H4 (cell line): ENCODE measurements around the gene COL24A1. TPM values are rescaled to one million over a fixed set of nuclear protein-coding genes. Genes with fewer than 3 reads are reported as not detected.

Experiments used
- DNase-seq: peaks from one replicate; pipeline ENCODE4 v3.0.0-alpha.2; 2015; ENCODE audit warnings: low spot score
- total RNA-seq: library from RNA; depleted of rRNA; stranded (reverse); fragments of >200 nt; shearing (Covaris generic); gene quantifications from 2 replicates; pipeline ENCODE4 v1.2.3, GENCODE V29; 2014; rRNA removed

Gene COL24A1
- 0.78 and 0.91 TPM in 2 replicates for total RNA-seq

DNA sequence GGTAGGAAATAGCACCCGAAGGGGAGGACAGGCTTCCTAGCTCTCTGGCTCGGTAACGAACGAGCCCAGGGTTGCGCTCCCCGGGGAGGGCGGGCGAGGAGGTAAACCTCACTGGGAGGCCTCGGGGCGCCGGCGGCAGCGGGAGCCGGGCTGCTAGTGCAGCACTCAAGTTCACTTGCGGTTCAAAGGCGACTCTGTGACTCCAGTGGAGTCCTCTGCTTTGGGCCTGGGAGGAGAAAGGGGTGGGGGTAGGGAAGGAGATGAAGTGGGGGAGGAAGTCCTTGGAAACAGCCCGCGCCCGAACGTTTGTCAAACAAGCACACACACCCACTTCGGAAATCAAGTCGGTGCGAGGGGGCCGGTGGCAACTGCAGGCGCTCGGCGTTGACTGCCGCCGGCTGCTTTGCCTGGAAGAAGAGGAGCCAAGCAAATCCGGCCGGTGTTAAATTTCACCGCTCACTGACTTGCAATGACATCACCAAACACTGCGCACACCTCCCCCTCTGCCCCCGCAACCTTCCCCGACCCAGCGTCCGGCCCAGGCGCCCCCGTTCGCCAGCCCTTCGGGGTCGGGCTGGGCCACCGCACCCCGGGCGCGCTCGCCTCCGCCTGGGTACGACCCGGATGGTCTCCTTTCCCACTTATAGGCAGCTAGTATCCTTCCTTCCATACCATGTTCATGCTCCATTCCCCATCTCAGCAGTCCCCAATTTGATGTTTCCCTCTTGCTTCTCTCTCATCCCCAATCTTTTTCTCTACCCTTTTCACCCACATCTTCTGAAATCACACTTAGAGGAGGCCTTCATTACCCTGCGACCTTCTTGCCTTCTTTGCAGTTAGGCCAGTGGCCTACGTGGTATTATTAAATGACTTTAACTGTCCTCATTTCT is at the start of gene COL24A1:
COL24A1 (minus strand) TSS at position 207 of the 890 bp plus-strand sequence. CDS start 376 bp downstream, outside the sequence.
- no peak for DNase-seq

GRCh38 chr1:86205741-86206140 is 49.2 kb upstream of the COL24A1 start:
- DNase-seq: no peak

GRCh38 chr1:86202552-86203340 is 46.2 kb upstream of the COL24A1 start:
- no peak for DNase-seq

- DNase-seq: no peak
Measured at GRCh38 chr1:86201311-86201710, 44.7 kb upstream of the COL24A1 start.

DNA sequence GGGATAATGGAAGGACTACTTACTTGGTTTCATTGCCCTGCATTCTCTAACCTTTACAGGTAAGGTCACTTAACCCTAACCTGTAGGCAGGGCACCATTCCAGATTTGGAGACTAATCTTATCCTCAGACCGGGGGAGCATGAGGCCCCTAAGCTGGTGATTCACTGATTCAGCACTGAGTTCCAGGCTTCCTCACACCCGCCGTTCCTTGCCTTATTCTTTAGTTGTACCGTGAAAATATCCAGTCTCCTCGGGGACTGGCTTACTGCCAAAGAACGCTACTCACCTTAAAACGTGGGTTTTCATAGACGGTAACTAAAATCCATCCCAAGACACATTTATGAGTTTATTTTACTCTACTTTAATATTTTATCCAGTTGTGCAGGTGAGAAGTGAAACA is 44.3 kb upstream of the COL24A1 start:
- no peak for DNase-seq

GRCh38 chr1:86197206-86197855 is 40.8 kb upstream of the COL24A1 start:
- DNase-seq: no peak

GRCh38 chr1:86195281-86195680 is 38.7 kb upstream of the COL24A1 start:
- no peak for DNase-seq

GRCh38 chr1:86194491-86195034 is 38.0 kb upstream of the COL24A1 start:
- DNase-seq: no peak

DNA sequence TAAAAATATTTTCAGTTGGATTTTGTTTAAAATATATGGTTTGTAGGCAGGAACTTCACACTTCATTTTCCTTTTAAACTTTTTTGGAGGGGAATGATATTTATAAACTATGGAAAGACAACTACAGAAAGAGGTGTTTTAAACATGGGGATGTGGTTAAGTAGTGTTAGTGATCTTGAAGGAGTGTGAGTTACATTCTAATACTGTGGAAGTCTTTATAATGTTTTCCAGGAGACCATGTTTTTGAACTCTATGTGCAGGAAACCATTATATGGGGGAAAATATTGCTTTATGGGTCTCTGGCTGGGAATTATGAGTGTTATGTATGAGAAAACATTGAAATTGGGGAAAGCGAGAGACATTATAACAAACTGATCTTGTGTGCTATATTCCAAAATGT is 35.8 kb upstream of the COL24A1 start:
- no peak for DNase-seq

DNA sequence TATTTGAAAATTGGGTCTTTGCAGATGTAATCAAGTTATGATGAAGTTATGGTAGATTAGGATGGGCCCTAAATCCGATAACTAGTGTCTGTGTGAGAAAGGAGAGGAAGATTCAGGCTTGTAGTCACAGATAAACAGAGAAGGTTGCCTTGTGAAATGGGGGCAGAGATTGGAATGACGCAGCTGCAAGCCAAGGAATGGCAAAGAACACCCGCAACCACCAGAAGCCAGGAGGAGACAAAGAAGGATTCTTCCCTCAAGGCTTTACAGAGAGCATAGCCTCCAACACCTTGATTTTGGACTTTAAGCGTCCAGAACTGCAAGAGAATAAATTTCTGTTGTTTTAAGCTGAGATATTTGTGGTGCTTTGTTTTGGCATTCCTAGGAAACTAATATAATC is 35.4 kb upstream of the COL24A1 start:
- no peak for DNase-seq

- no peak for DNase-seq
Measured at GRCh38 chr1:86190873-86191272, 34.3 kb upstream of the COL24A1 start.

DNA sequence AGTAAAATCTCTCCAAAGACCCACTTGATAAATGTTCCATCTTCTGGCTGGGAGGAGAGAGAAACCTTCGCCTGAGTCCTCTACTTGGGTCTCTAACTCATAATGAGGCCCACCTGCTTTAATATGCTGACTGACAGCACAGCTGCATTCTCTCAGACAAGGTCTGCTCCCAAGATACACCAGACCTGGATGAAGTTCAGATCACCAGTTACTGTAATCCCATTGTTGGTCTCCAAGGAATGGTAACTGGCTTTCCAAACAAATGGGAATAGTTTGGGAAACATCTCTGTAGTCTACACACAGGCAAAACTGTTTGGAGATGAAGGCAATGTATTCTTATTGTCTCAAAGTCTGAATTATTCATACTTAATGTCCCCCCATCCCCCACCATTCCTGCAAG is 27.9 kb upstream of the COL24A1 start:
- no peak for DNase-seq

GRCh38 chr1:86183810-86184209 is 27.2 kb upstream of the COL24A1 start:
- DNase-seq: no peak

GRCh38 chr1:86176226-86176625 is 19.7 kb upstream of the COL24A1 start:
- no peak for DNase-seq

- DNase-seq: no peak
Measured at GRCh38 chr1:86175756-86176155, 19.2 kb upstream of the COL24A1 start.

DNA sequence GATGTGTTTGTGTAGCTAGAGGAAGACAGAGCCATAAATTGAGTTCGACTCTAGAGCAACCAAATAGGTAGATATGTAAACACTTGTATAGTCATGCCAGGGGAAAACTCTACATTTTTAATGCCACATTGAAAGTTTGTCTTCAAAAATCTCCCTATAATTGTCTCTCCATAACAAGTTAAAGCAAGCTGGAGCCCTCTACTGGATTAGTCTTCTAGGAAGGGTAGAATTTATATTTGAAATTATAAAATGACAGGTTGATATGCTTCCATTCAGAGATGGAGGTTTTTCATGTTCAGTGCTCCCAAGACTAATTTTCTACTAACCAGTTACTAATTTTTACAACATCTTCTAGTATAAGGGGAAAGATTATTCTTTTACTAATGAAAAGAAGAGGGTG is 13.1 kb upstream of the COL24A1 start:
- DNase-seq: no peak

DNA sequence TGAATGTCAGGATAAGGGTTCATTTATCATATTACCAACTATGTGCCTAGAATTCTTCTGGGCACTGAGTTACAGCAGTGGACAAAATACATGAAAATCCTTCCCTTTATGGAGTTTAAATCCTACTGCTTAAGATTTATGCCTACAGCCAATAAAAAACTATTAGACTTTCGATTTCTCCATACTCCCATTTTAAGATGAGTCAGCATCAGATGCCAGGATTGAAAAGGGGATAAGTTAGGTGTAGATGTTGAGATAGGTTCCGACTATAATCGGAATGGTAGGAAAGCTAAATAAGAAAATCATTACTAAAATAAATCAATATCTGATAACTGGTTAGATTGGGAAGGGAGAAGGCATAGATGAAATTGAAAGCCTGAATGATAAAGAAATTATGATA is 3.2 kb upstream of the COL24A1 start:
- DNase-seq: no peak

- DNase-seq: no peak
Measured at GRCh38 chr1:86155807-86156565, 586 bp downstream of the COL24A1 start.

DNA sequence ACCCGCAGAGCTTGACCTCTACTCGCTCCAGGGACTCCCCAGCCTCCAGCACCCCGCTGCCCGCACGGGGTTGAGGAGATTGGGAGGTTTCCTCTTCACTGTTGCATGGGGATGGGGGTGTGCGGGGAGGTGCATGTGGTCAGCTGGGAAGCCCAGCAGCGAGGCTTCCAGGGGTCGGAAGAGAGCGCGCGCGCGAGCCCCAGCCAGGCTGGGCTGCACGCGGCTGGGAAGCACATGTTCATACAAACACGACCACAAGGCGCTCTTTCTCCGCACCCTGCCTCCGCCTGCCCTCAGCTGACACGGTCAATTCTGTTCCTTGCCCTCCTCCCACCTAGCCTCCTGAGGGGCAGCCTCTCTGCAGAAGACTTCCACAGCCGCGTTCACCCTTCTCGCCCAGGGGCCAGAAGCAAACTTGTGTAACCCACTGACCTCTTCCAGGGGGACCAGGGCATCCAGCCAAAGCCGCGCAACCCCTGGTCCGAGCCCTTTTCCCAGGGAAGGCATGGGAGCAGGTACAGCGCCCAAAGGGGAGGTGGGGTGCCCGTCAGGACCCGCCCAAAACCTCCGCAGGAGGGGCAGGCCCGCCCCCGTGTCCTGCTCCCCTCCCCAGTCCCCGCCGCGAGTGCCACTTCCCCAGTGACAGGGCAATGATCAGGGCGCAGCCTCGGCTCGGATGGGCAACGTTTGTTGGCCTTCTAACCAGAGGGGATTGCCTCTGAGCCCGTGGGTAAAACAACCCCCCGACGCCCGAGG is 1.3 kb downstream of the COL24A1 start:
- no peak for DNase-seq

- no peak for DNase-seq
Measured at GRCh38 chr1:86154571-86155050, 2.0 kb downstream of the COL24A1 start.
